ENCODE measurements around the gene SNX7. TPM values are rescaled to one million over a fixed set of nuclear protein-coding genes. Genes with fewer than 3 reads are reported as not detected.

SNX7 gene
- polyA plus RNA-seq, 1 of the 3 experiments (the other 2 are of a cell fraction), result 16.0 TPM

DNA sequence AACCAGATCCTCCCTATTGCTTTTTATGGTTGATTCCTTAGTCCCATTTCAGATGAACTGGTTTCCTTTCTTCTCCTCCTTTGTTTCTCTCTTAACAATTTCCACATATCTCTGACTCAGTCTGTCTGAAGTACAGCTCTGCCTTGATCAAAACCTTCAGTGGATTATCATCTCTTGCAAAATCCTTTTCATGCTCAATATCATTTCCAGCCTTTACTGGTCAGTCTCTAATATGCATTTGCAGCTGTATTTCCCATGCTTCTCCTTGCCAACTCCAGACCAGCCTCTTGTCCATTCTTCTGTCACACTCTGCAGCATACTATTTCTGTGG lies 72.2 kb downstream of the SNX7 start:
- no peak overlapping the region for H3K9ac ChIP-seq

DNA sequence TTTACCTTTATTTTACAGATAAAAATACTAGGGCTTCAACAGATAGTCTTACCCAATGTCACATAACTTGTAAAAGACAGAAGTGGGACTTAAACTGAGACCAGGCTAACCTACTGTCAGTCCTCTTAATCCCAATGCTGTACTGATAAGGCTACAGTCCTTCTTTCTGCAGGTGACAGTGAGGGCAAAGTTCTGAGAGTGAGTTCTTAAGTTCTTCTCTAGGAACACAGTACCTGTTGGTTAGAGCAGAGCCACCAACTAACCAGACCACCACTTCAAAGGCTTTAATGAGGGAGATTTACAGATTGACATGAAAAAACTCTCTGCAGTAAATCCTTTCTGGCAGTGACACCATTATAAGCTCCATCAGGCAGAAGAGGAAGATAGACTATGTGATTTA lies 74.2 kb downstream of the SNX7 start:
- H4K20me1 ChIP-seq (ENCODE audit: insufficient read depth), result no peaks in the 10 kb centered on the region
- no peak overlapping the region for H3K4me3 ChIP-seq (ENCODE audit: low read depth in 2 of 2, low read length in 1 of 2)
- no peak overlapping the region for H3K9ac ChIP-seq
- no peak overlapping the region for H3K27ac ChIP-seq (ENCODE audit: low read depth in 2 of 2, low read length in 1 of 2)
- H3K36me3 ChIP-seq (replicated peaks in 1 of 2; ENCODE audit: control insufficient read depth in 1 of 2, insufficient read depth in 2 of 2, low read length in 1 of 2), result peaks cover 2 to 5% of the 10 kb centered on the region in 2 experiments
- H3K9me3 ChIP-seq, result no peaks in the 10 kb centered on the region
- no peak for DNase-seq
- ChIA-PET POLR2A (no interaction called here), CTCF (interaction anchor here (1.3 to 3.4 kb wide), 2 partner anchors 13 to 912 kb away, joined by 3 to 23 read pairs; no protein-coding TSS in a partner anchor)
- H3F3A ChIP-seq (replicated peaks; ENCODE audit: insufficient read depth), result no peaks in the 10 kb centered on the region
- no peak overlapping the region for H3K4me2 ChIP-seq
- no peak overlapping the region for H2AFZ ChIP-seq (ENCODE audit: low read depth)
- no peaks in the 10 kb centered on the region for H3K4me1 ChIP-seq (ENCODE audit: control insufficient read depth in 1 of 2, insufficient read depth in 2 of 2, low read depth in 1 of 2, low read length in 1 of 2)
- no peaks in the 10 kb centered on the region for H3K9me2 ChIP-seq
- no peaks in the 10 kb centered on the region for H3K27me3 ChIP-seq (ENCODE audit: insufficient read depth)
- no peaks in the 10 kb centered on the region for H3K79me2 ChIP-seq (ENCODE audit: insufficient read depth)
- TF ChIP-seq YY1 (IDR thresholded peaks at IDR 0.05; ENCODE audit: low read depth), result no peak
- TF ChIP-seq, protein P1, sequence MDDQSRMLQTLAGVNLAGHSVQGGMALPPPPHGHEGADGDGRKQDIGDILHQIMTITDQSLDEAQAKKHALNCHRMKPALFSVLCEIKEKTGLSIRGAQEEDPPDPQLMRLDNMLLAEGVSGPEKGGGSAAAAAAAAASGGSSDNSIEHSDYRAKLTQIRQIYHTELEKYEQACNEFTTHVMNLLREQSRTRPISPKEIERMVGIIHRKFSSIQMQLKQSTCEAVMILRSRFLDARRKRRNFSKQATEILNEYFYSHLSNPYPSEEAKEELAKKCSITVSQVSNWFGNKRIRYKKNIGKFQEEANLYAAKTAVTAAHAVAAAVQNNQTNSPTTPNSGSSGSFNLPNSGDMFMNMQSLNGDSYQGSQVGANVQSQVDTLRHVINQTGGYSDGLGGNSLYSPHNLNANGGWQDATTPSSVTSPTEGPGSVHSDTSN (IDR thresholded peaks at IDR 0.05), result no peak
- no peak for TF ChIP-seq ELF1 (IDR thresholded peaks at IDR 0.05)
- TF ChIP-seq, protein P2, sequence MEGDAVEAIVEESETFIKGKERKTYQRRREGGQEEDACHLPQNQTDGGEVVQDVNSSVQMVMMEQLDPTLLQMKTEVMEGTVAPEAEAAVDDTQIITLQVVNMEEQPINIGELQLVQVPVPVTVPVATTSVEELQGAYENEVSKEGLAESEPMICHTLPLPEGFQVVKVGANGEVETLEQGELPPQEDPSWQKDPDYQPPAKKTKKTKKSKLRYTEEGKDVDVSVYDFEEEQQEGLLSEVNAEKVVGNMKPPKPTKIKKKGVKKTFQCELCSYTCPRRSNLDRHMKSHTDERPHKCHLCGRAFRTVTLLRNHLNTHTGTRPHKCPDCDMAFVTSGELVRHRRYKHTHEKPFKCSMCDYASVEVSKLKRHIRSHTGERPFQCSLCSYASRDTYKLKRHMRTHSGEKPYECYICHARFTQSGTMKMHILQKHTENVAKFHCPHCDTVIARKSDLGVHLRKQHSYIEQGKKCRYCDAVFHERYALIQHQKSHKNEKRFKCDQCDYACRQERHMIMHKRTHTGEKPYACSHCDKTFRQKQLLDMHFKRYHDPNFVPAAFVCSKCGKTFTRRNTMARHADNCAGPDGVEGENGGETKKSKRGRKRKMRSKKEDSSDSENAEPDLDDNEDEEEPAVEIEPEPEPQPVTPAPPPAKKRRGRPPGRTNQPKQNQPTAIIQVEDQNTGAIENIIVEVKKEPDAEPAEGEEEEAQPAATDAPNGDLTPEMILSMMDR (IDR thresholded peaks at IDR 0.05), result no peak
- TF ChIP-seq TCF12 (IDR thresholded peaks at IDR 0.05), result no peak
- no peak for TF ChIP-seq RCOR1 (IDR thresholded peaks at IDR 0.05; ENCODE audit: low read length)
- TF ChIP-seq JUND (IDR thresholded peaks at IDR 0.05), result no peak
- no peak for TF ChIP-seq GATA2 (CRISPR knock-in tag; IDR thresholded peaks at IDR 0.05)
- TF ChIP-seq, protein P3, sequence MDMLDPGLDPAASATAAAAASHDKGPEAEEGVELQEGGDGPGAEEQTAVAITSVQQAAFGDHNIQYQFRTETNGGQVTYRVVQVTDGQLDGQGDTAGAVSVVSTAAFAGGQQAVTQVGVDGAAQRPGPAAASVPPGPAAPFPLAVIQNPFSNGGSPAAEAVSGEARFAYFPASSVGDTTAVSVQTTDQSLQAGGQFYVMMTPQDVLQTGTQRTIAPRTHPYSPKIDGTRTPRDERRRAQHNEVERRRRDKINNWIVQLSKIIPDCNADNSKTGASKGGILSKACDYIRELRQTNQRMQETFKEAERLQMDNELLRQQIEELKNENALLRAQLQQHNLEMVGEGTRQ (IDR thresholded peaks at IDR 0.05; ENCODE audit: borderline replicate concordance, low read depth, low read length), result no peak
- TF ChIP-seq, protein P4, sequence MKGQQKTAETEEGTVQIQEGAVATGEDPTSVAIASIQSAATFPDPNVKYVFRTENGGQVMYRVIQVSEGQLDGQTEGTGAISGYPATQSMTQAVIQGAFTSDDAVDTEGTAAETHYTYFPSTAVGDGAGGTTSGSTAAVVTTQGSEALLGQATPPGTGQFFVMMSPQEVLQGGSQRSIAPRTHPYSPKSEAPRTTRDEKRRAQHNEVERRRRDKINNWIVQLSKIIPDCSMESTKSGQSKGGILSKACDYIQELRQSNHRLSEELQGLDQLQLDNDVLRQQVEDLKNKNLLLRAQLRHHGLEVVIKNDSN (IDR thresholded peaks at IDR 0.05; ENCODE audit: borderline replicate concordance, low read depth), result no peak
- TF ChIP-seq FOXM1 (IDR thresholded peaks at IDR 0.05; ENCODE audit: low read depth), result no peak

More for the DNA sequence above, 72.2 kb downstream of the SNX7 start:
- Histone ChIP-seq H3K79me2 (ENCODE audit: insufficient read depth) (no peaks in the 10 kb centered on the region), H3K9me2 (no peaks in the 10 kb centered on the region), H3F3A (replicated peaks; ENCODE audit: insufficient read depth) (no peaks in the 10 kb centered on the region), H3K36me3 (replicated peaks in 1 of 2; ENCODE audit: control insufficient read depth in 1 of 2, insufficient read depth in 2 of 2, low read length in 1 of 2) (no peaks in the 10 kb centered on the region), H2AFZ (ENCODE audit: low read depth) (no peak overlapping the region), H3K4me3 (ENCODE audit: low read depth in 2 of 2, low read length in 1 of 2) (no peak overlapping the region), H4K20me1 (ENCODE audit: insufficient read depth) (no peaks in the 10 kb centered on the region), H3K4me2 (no peak overlapping the region), H3K9me3 (no peaks in the 10 kb centered on the region), H3K4me1 (ENCODE audit: control insufficient read depth in 1 of 2, insufficient read depth in 2 of 2, low read depth in 1 of 2, low read length in 1 of 2) (no peaks in the 10 kb centered on the region), H3K27me3 (ENCODE audit: insufficient read depth) (no peaks in the 10 kb centered on the region), H3K27ac (ENCODE audit: low read depth in 2 of 2, low read length in 1 of 2) (no peak overlapping the region)
- POLR2A ChIA-PET, result no interaction called here
- DNase-seq, result no peak
- CTCF ChIA-PET, result interaction anchor here (0.6 to 1.7 kb wide), 2 partner anchors 16 to 73 kb away, joined by 3 to 10 read pairs; no protein-coding TSS in a partner anchor
- TF ChIP-seq, protein P5, sequence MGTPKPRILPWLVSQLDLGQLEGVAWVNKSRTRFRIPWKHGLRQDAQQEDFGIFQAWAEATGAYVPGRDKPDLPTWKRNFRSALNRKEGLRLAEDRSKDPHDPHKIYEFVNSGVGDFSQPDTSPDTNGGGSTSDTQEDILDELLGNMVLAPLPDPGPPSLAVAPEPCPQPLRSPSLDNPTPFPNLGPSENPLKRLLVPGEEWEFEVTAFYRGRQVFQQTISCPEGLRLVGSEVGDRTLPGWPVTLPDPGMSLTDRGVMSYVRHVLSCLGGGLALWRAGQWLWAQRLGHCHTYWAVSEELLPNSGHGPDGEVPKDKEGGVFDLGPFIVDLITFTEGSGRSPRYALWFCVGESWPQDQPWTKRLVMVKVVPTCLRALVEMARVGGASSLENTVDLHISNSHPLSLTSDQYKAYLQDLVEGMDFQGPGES (IDR thresholded peaks at IDR 0.05; ENCODE audit: low read depth, low read length), result no peak
- TF ChIP-seq, protein P4 (IDR thresholded peaks at IDR 0.05; ENCODE audit: borderline replicate concordance, low read depth), result no peak
- TF ChIP-seq SIN3A (IDR thresholded peaks at IDR 0.05; ENCODE audit: borderline replicate concordance, low read depth, low read length), result no peak
- no peak for TF ChIP-seq RFX5 (IDR thresholded peaks at IDR 0.05; ENCODE audit: low read length)
- TF ChIP-seq YY1 (IDR thresholded peaks at IDR 0.05; ENCODE audit: low read depth), result no peak
- TF ChIP-seq NRF1 (IDR thresholded peaks at IDR 0.05; ENCODE audit: low read depth, low read length), result no peak
- TF ChIP-seq MEF2A (IDR thresholded peaks at IDR 0.05; ENCODE audit: borderline replicate concordance, low read depth), result no peak
- TF ChIP-seq JUND (IDR thresholded peaks at IDR 0.05), result no peak
- TF ChIP-seq GATA2 (CRISPR knock-in tag; IDR thresholded peaks at IDR 0.05), result no peak
- TF ChIP-seq, protein P6, sequence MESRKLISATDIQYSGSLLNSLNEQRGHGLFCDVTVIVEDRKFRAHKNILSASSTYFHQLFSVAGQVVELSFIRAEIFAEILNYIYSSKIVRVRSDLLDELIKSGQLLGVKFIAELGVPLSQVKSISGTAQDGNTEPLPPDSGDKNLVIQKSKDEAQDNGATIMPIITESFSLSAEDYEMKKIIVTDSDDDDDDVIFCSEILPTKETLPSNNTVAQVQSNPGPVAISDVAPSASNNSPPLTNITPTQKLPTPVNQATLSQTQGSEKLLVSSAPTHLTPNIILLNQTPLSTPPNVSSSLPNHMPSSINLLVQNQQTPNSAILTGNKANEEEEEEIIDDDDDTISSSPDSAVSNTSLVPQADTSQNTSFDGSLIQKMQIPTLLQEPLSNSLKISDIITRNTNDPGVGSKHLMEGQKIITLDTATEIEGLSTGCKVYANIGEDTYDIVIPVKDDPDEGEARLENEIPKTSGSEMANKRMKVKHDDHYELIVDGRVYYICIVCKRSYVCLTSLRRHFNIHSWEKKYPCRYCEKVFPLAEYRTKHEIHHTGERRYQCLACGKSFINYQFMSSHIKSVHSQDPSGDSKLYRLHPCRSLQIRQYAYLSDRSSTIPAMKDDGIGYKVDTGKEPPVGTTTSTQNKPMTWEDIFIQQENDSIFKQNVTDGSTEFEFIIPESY (IDR thresholded peaks at IDR 0.05; ENCODE audit: borderline replicate concordance, low read depth), result no peak
- TF ChIP-seq POLR2AphosphoS5 (IDR thresholded peaks at IDR 0.05; ENCODE audit: low read depth, low read length), result no peak
- no peak for TF ChIP-seq MXI1 (IDR thresholded peaks at IDR 0.05; ENCODE audit: low read depth, low read length)
- no peak for TF ChIP-seq TAF1 (IDR thresholded peaks at IDR 0.05; ENCODE audit: borderline replicate concordance, low read depth, low read length)
- no peak for TF ChIP-seq SMC3 (IDR thresholded peaks at IDR 0.05; ENCODE audit: low read depth, low read length)
